Colonic mucosa (tissue), 4 donors: Measurements from ENCODE around the gene ATXN2. TPM values are rescaled to one million over a fixed set of nuclear protein-coding genes. Genes with fewer than 3 reads are reported as not detected.
"Not testable (repeated sequence)": the region's sequence is repeated elsewhere in the genome, so short reads cannot be mapped to it uniquely, and the experiment has no call there.

Experiments used
- DNase-seq: peaks from one replicate; pipeline ENCODE4 v3.0.0-alpha.2; 2020
- H3K27ac ChIP-seq: fragments of 200-600 bp; one replicate; pipeline ENCODE4 v1.8.0; 2021
- H3K27me3 ChIP-seq: fragments of 200-600 bp; one replicate; pipeline ENCODE4 v1.8.0; 2021
- H3K36me3 ChIP-seq: fragments of 200-600 bp; one replicate; pipeline ENCODE4 v1.8.0; 2021
- H3K4me1 ChIP-seq: fragments of 200-600 bp; one replicate; pipeline ENCODE4 v1.8.0; 2021; ENCODE audit warnings: mild to moderate bottlenecking
- H3K4me3 ChIP-seq: fragments of 200-600 bp; one replicate; pipeline ENCODE4 v1.8.0; 2021
- H3K9ac ChIP-seq, 2 donors: one replicate each; pipeline ENCODE4 v1.7.0; 2013; ENCODE audit warnings: control low read depth in 2 of 2, low read depth in 2 of 2, low read length in 2 of 2
- H3K9me3 ChIP-seq: fragments of 200-600 bp; one replicate; pipeline ENCODE4 v1.8.0; 2021
- intact Hi-C: fragments of 100-400 bp; cut with DNase I; formaldehyde crosslinking; loops from one replicate; pipeline ENCODE4 v1.14.1; 2022
- total RNA-seq, 2 donors: library from RNA; stranded (reverse); fragmentation: NEBNext Ultra II Directional in 1 of 2; extraction: Animal tissue kit (Norgen Biotek cat#: 25700) in 1 of 2; gene quantifications; one replicate each; pipeline ENCODE4 v1.2.1, GENCODE V29; 2021
- TF ChIP-seq, protein P1 (sequence below): fragments of 200-600 bp; IDR thresholded peaks from one replicate; pipeline ENCODE4 v1.8.0; 2022; ENCODE audit warnings: antibody characterized with exemption, mild to moderate bottlenecking
- donor health status: healthy.
- donor health status: DM: no; HTN: no; CAD: no.
- donor health status: DM: no; HTN: no; CAD: no.

Gene ATXN2
- total RNA-seq, 2 donors from 2014 or later: 48.7 to 55.1 TPM

DNA sequence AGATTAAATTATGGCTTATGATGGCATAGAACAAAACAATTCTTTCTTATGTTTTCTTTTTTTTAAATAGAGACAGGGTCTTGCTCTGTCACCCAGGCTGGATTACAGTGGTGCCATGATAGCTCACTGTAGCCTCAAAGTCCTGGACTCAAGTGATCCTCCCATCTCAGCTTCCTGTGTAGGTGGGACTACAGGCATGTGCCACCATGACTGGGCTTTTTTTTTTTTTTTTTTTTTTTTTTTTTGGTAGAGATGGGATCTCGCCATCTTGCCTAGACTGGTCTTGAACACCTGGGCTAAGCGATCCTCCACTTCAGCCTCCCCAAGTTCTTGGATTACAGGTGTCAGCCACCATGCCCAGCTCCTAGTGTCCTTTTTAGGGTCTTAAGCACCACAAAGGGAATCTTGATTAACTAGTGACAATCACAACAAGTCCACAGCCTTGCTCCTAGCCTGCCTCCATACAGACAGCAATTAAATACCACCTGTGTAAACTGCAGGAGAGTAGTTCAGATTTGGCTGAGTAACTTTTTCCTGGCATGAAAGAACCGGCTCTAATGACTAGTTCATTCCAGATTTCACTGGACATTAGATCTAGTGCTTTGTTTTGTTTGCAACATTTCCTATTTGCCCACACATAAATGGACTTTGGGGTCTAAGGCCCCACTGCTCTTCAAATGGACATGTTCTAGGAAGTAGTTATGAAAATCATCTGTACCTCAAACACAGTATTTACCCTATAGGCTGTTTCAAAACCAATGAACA is 131.8 kb downstream of the ATXN2 start:
- H3K9ac ChIP-seq: no peak overlapping the region
- no peaks in the 10 kb centered on the region for H3K27me3 ChIP-seq
- TF ChIP-seq, protein P1, sequence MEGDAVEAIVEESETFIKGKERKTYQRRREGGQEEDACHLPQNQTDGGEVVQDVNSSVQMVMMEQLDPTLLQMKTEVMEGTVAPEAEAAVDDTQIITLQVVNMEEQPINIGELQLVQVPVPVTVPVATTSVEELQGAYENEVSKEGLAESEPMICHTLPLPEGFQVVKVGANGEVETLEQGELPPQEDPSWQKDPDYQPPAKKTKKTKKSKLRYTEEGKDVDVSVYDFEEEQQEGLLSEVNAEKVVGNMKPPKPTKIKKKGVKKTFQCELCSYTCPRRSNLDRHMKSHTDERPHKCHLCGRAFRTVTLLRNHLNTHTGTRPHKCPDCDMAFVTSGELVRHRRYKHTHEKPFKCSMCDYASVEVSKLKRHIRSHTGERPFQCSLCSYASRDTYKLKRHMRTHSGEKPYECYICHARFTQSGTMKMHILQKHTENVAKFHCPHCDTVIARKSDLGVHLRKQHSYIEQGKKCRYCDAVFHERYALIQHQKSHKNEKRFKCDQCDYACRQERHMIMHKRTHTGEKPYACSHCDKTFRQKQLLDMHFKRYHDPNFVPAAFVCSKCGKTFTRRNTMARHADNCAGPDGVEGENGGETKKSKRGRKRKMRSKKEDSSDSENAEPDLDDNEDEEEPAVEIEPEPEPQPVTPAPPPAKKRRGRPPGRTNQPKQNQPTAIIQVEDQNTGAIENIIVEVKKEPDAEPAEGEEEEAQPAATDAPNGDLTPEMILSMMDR: no peak
- no peak overlapping the region for H3K4me3 ChIP-seq
- intact Hi-C loops: no loop called here
- H3K9me3 ChIP-seq: no peaks in the 10 kb centered on the region
- no peaks in the 10 kb centered on the region for H3K4me1 ChIP-seq
- no peak for DNase-seq
- H3K36me3 ChIP-seq: no peaks in the 10 kb centered on the region
- no peak overlapping the region for H3K27ac ChIP-seq

DNA sequence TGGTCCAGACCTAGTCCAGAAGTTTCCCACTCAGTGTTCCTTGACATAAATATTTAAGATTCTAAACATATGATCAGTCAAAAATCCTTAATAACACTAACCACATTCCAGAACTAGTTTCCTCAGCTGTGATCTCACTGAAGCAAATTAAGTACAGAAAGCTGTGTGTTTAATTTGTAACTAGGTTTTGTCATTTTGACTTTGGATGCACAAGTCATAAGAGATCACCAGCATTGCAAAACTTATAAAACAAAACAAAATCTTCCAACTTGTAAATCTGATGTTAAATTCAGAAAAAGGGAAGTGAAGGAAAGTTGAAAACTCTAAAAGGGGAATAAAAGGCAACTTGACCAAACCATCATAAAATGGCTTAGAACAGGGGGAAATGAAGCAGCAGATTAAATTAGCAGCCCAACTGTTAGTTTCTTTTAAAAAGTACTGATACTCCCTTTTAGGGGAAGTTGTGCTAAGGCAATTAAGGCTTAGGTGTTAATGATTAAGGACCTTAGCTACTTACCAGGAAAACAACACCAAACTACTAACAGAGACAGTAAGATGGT is 136.8 kb downstream of the ATXN2 start:
- intact Hi-C loops: no loop called here
- H3K27me3 ChIP-seq: no peaks in the 10 kb centered on the region
- TF ChIP-seq, protein P1: no peak
- peaks cover under 1% of the 10 kb centered on the region for H3K36me3 ChIP-seq
- no peak overlapping the region for H3K4me3 ChIP-seq
- no peaks in the 10 kb centered on the region for H3K4me1 ChIP-seq
- no peaks in the 10 kb centered on the region for H3K9me3 ChIP-seq
- H3K27ac ChIP-seq: no peak overlapping the region
- DNase-seq: no peak
- H3K9ac ChIP-seq: no peak overlapping the region

- DNase-seq, H3K9ac ChIP-seq, H3K4me3 ChIP-seq, H3K9me3 ChIP-seq, H3K4me1 ChIP-seq, intact Hi-C loops, H3K27ac ChIP-seq, H3K27me3 ChIP-seq: not testable (repeated sequence)
- peaks cover 16% of the 10 kb centered on the region for H3K36me3 ChIP-seq
Measured at GRCh38 chr12:111460111-111460510, 139.0 kb downstream of the ATXN2 start.

- Histone ChIP-seq H3K9ac (no peak overlapping the region), H3K27me3 (no peaks in the 10 kb centered on the region), H3K36me3 (peaks cover 19% of the 10 kb centered on the region), H3K4me1 (no peaks in the 10 kb centered on the region), H3K27ac (no peak overlapping the region), H3K9me3 (no peaks in the 10 kb centered on the region), H3K4me3 (no peak overlapping the region)
- intact Hi-C loops: no loop called here
- no peak for DNase-seq
- TF ChIP-seq, protein P1: no peak
Measured at GRCh38 chr12:111458546-111459172, 140.5 kb downstream of the ATXN2 start.

DNA sequence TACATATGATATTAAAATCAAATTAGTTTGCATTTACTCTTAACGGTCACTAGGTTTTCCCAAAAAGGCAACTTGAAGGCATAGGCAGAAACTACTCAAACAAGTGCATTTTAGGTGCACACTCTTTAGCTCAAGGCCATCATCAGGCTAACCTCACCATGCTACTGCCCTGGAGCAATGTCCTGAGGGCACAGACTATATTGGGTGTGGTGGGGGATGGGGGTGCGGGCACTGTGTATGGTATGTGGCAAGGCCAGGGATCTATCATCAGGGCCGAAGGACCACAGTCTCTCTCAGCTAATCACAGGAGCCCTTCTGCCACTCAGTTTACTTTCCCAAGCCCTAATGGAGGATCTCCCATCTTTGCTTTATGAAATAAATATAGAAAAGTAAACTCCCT is 141.5 kb downstream of the ATXN2 start:
- no peak overlapping the region for H3K4me3 ChIP-seq
- no peak overlapping the region for H3K27ac ChIP-seq
- no peaks in the 10 kb centered on the region for H3K9me3 ChIP-seq
- TF ChIP-seq, protein P1: no peak
- H3K9ac ChIP-seq: no peak overlapping the region
- H3K36me3 ChIP-seq: peaks cover 19% of the 10 kb centered on the region
- H3K4me1 ChIP-seq: no peaks in the 10 kb centered on the region
- no peak for DNase-seq
- no peaks in the 10 kb centered on the region for H3K27me3 ChIP-seq
- intact Hi-C loops: no loop called here

- H3K4me3 ChIP-seq: no peak overlapping the region
- intact Hi-C loops: no loop called here
- no peaks in the 10 kb centered on the region for H3K4me1 ChIP-seq
- TF ChIP-seq, protein P1: no peak
- no peak for DNase-seq
- peaks cover 19% of the 10 kb centered on the region for H3K36me3 ChIP-seq
- H3K27me3 ChIP-seq: no peaks in the 10 kb centered on the region
- H3K27ac ChIP-seq: no peak overlapping the region
- no peaks in the 10 kb centered on the region for H3K9me3 ChIP-seq
- H3K9ac ChIP-seq: no peak overlapping the region
Measured at GRCh38 chr12:111457071-111457470, 142.0 kb downstream of the ATXN2 start.
